Inflammatory macrophage treated with lipopolysaccharide for 4 hours (primary cell): ENCODE data around the gene SLC6A4.

Source experiments
- DNase-seq: peaks from one replicate; pipeline ENCODE4 v3.0.0-alpha.2; 2020

Gene SLC6A4

GRCh38 chr17:30238003-30238344 lies 2.5 kb upstream of the SLC6A4 start:
- no peak for DNase-seq

DNA sequence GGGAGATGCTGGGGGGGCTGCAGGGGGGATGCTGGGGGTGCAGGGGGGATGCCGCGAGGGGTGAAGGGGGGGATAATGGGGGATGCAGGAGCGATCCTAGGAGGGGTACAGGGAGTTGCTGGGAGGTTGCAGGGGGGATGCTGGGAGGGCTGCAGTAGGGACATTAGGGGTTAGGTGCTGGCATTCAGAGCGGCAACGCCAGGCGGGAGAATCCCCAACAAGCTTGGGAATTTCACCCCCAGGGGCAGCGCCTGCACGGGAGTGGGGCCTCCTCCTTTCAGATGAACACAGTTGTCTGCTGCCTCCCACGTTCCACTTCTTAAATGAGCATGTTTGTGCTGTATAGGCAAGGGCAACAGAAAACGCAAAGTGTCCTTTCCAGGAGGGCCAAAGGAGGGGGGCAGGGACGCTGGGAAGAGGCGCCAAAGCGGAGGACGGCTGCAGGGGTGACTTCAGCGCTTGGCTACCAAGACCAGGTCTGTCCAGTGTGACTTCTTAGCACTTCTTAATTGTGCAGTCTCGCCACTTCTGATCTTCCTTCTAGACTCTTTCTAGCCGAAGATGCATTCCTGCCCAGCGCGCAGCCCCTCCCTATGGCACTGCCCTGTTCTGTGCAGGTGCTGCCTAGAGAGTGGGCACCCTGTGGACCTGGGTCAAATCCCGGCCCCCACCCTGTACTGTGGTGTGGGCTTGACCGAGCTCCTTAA lies 2.0 kb upstream of the SLC6A4 start:
- DNase-seq: no peak

GRCh38 chr17:30236766-30237165 lies 1.3 kb upstream of the SLC6A4 start:
- DNase-seq: peak; percentile 33

- no peak for DNase-seq
These were observed 764 bp upstream of the SLC6A4 start for GRCh38 chr17:30236297-30236624.

DNA sequence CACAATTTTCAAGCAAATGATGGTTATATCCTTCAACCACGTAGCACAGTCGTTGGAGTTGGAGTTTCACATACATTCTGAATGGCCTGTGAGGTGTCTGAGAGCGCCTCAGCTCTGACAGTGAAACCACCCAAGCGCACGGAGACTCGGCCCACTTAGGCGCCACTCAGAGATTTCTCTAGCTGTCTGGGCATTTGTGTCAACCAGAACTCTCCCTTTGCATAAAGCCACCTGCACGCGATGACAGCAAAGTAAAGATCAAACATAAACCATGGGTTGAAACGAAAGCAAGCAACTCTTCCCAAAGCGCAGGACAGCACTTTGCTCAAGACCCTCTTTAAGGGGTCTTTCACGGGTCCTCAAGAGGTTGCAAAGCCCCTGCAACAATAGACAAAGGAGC lies 533 bp downstream of the SLC6A4 start:
- DNase-seq: no peak

- DNase-seq: no peak
These were observed 1.2 kb downstream of the SLC6A4 start for GRCh38 chr17:30234296-30234695.

- no peak for DNase-seq
These were observed 2.6 kb downstream of the SLC6A4 start for GRCh38 chr17:30232824-30233427.

- DNase-seq: no peak
These were observed 3.3 kb downstream of the SLC6A4 start for GRCh38 chr17:30232015-30232823.

GRCh38 chr17:30230596-30231125 lies 4.8 kb downstream of the SLC6A4 start:
- DNase-seq: no peak

- peak; percentile 79 for DNase-seq
These were observed 5.5 kb downstream of the SLC6A4 start for GRCh38 chr17:30230009-30230408.

DNA sequence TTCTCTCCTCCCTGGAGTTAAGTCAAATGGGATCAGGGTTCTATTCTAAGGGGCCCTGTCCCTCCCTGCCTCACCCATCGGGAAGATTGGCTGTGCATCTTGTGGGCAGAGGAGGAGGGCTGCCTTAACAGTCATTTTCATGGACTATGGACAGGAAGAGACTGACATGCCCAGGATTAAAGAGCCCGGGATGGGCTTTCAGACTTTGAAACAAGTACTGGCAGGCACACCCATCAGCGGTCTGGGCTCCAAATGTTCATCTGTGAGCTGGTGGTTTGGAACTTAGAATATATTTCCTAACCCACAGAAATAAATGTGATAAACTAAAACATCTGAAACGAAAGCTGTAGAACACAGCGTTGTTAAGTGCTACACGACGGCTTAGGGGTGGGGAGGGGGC lies 6.5 kb downstream of the SLC6A4 start:
- no peak for DNase-seq

DNA sequence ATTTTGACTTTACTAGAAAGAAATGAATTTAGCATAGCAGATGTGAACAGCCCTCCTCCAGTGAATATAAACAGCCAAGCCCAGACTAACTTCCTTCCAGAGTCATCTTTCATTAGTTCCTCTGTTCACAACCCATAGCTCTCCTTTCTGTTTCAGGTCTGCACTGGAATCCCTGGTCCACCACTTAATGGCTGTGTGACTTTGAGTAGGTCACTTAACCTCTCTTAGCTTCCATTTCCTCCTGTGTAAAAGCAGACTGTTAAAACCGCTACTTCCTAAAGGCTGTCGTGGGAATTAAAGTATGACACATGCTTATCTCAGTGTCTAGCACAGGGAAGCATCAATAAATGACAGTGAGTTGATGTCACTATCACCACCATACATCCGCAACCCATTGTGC lies 7.5 kb downstream of the SLC6A4 start:
- peak; percentile 35 for DNase-seq

DNA sequence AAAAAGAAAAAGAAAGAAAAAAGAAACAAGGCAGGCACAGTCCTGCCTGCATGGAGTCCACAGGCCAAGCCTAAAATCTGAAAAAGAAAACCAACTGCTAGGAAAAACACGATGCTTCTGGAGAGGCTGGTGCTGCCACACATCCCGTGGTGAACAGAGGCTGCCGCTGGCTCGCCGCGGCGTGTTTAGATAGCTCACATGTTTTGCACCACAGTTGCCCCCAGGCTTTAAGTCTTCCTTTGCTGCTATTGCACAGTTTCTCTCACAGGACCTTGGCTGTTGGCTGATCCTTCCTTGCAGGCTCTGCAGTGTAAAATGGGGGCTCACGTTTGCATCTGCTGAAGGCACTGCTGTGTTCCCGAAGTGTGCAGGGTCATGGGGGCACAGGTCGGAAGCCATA lies 8.6 kb downstream of the SLC6A4 start:
- DNase-seq: no peak

DNA sequence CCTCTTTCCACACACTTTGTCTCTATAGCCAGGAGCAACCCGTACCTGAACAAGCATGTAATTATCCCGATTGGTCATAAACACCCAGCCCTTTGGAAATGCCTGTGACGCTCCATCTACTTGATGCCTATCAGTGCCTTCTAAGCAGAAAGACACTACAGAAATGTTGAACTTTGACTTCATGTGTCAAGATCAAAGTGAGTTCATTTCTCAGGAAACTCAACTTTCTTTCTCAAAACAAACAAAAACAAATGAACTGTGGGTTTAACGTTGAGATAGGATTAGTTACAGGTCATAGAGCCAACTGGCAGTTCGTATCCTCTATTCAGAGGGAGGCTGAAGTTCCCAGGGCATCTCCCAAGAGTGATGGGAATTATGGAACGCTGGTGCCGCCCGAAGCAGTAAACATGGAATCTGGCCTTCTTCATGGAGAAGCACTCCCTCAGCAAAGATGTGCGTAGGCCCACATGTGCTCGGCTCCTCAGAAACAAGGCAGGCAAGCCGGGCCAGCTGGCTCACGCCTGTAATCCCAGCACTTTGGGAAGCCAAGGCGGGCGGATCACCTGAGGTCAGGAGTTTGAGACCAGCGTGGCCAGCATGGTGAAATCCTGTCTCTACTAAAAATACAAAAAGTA lies 9.5 kb downstream of the SLC6A4 start:
- DNase-seq: no peak

DNA sequence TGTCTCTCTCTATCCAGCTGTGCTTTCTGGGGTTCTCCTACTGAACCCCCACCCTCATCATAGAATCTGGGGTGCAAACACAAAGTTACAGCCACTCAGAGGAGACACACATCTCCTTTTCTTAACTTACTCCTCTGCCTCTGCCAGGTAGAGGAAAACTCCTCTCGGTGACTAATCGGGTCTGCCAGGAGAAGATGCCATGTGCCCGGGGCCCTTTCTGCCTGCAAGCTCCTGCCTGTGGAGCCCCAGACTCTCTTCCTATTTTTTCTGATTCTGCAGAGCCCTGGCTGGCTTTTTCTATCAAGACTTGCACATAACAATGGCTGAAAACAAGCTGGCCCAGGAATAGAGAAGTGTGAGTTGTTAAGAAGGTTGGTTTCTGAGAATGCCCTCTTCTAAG lies 10.4 kb downstream of the SLC6A4 start:
- no peak for DNase-seq

DNA sequence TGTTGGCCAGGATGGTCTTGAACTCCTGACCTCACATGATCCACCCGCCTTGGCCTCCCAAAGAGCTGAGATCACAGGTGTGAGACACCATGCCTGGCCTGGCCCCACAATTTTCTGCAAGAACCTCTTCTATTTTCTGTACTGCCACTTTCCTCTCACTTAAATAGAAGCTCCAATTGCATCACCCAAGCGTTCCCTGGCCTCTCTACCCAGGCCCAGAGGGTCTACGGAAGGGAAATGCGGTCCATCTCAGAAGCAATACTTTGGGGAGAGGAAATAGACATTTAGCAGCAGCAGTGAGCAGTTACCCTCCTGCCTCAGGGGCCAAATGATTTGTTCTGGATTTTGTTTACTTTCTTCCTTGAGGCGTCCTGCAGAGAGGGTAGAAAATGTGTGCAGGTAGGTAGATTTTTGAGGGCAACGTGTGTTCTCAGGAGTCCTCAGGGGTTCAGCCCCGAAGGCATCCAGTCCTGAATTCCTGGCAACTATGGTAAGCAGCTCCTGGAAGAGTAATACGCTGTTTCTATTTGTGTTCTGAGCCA lies 11.0 kb downstream of the SLC6A4 start:
- DNase-seq: no peak

- no peak for DNase-seq
These were observed 12.7 kb downstream of the SLC6A4 start for GRCh38 chr17:30222721-30223175.

GRCh38 chr17:30222251-30222650 lies 13.2 kb downstream of the SLC6A4 start:
- no peak for DNase-seq

- DNase-seq: no peak
These were observed 14.2 kb downstream of the SLC6A4 start for GRCh38 chr17:30221346-30221745.

GRCh38 chr17:30220414-30220813 lies 15.1 kb downstream of the SLC6A4 start:
- no peak for DNase-seq

- DNase-seq: no peak
These were observed 15.7 kb downstream of the SLC6A4 start for GRCh38 chr17:30219833-30220232.

DNA sequence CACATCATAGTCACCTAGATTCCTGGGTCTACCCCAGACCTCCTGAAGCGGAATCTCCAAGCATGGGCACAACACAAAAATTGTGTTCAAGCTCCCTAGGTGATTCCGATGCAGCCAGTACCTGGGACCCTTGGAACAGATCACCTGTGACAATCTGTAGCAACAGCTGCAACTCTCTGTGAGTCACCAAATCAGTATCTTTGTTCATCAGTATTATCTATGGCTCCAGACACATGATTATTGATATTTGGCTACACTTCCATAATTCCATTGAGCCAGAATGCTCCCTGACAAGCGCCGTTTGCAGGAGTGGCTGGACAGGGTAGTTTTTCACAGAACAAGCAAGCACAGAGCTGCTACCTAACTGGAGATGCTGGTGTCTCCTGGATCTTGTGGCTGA lies 16.2 kb downstream of the SLC6A4 start:
- no peak for DNase-seq

DNA sequence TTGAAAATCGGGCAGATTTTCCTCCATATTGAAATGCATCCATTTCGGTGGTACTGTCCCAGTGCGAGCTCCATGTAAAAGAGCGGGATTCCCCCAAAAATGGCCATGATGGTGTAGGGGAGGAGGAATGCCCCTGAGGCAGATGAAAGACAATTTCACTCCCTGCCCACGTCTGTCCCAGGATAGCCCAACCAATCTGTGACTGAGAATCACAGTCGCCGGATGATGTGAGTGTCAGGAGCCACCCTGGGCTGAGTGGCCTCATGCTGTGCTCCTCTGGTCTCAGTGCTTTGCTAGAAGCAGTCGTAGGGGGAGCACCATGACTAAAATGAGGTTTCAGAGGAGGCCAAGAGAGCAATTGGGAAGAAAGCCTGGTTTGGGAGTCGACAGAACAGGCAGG lies 16.7 kb downstream of the SLC6A4 start:
- no peak for DNase-seq
